Stimulated activated naive CD8-positive, alpha-beta T cell treated with anti-CD3 and anti-CD28 coated beads, Interleukin-15, amount 100 ng/mL, for 72 hours (primary cell): ENCODE data around the gene LSAMP.

Source experiments
- ATAC-seq: fragments of 150-1000 bp; cut with Tn5 transposase; 2 replicates; pipeline ENCODE4 v1.10.0; 2021; ENCODE audit warnings: mild to moderate bottlenecking, moderate library complexity
- DNase-seq, 2 donors: peaks; one replicate each; pipeline ENCODE4 v3.0.0; 2021 to 2022
- H3K27ac Mint-ChIP-seq, 2 donors: one replicate each; pipeline ENCODE4 v1.8.0; 2022; ENCODE audit warnings: mild to moderate bottlenecking in 2 of 2, mixed read lengths in 2 of 2, moderate library complexity in 2 of 2
- H3K27me3 Mint-ChIP-seq: one replicate; pipeline ENCODE4 v1.8.0; 2022; ENCODE audit warnings: mixed read lengths
- H3K4me1 Mint-ChIP-seq: one replicate; pipeline ENCODE4 v1.8.0; 2022; ENCODE audit warnings: mild to moderate bottlenecking, mixed read lengths
- H3K4me3 Mint-ChIP-seq, 2 donors: one replicate each; pipeline ENCODE4 v1.8.0; 2022; ENCODE audit warnings: mild to moderate bottlenecking in 2 of 2, mixed read lengths in 2 of 2, moderate library complexity in 1 of 2
- H3K9me3 Mint-ChIP-seq, 2 donors: one replicate each; pipeline ENCODE4 v1.8.0; 2022; ENCODE audit warnings: mixed read lengths in 2 of 2

Gene LSAMP

DNA sequence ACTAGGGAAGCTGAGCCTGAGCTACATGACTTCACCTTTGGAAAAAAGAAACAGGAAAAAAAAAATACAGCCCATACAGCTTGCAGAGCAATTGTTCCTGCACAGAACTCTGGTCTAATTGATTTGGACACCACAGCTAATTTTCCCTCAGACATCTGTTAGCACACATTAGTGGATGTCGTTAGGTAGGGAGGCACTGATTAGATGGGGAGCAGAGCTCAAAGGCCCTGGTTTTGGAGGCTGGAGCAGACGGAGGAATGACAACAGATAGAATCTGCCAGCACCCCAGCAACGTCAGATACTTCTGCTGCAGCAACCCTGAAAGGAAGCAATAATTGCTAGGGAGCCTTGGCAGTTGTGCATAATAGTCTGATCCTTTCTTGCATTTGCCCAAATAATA lies 398.9 kb downstream of the LSAMP start:
- no peaks in the 10 kb centered on the region for H3K4me1 Mint-ChIP-seq
- no peak overlapping the region for H3K27ac Mint-ChIP-seq
- H3K9me3 Mint-ChIP-seq, result no peaks in the 10 kb centered on the region
- DNase-seq, result no peak
- no peak overlapping the region for H3K4me3 Mint-ChIP-seq
- no peak for ATAC-seq
- no peaks in the 10 kb centered on the region for H3K27me3 Mint-ChIP-seq

DNA sequence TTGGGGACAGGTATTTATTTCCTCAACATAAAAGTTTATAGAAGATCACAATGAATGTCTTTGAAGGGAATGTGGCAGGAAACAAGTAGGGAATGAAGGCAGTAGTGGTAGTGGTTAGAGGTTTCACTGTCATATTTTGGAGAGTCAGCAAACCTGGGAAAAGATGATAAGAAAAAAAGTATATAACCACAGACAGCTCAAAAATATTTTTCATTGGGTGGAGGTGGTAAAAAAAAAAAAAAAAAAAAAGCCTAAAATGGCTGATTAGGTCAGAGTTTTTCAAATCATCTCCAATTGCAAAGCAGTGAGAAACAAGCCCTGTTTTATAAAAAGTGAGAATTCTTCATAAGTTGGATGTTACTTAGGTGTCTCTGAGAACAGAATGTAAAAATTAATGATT lies 400.0 kb downstream of the LSAMP start:
- no peaks in the 10 kb centered on the region for H3K27me3 Mint-ChIP-seq
- ATAC-seq, result no peak
- no peak for DNase-seq
- no peak overlapping the region for H3K4me3 Mint-ChIP-seq
- no peaks in the 10 kb centered on the region for H3K9me3 Mint-ChIP-seq
- H3K27ac Mint-ChIP-seq, result no peak overlapping the region
- H3K4me1 Mint-ChIP-seq, result no peaks in the 10 kb centered on the region

DNA sequence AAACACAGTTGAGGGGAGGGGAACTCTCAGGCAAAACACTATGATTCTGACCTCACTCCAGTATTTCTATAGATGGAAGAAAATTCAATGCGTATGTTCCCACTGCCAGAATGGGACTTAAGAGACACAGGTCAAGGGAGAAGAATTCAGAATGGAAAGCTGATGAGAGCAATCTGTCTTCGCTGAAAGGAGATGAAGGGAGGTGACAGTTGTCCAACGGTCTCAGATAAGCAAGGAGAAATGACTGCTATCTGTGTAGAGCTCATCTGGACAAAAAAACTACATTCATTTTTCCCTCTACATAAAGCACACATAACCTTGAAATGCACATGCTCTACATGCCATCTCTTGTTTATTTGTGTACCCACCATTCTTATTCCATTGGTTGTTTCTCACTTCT lies 405.1 kb downstream of the LSAMP start:
- no peaks in the 10 kb centered on the region for H3K4me1 Mint-ChIP-seq
- H3K4me3 Mint-ChIP-seq, result no peak overlapping the region
- DNase-seq (no peak), ATAC-seq (no peak)
- H3K9me3 Mint-ChIP-seq, result no peaks in the 10 kb centered on the region
- H3K27ac Mint-ChIP-seq, result no peak overlapping the region
- no peaks in the 10 kb centered on the region for H3K27me3 Mint-ChIP-seq

DNA sequence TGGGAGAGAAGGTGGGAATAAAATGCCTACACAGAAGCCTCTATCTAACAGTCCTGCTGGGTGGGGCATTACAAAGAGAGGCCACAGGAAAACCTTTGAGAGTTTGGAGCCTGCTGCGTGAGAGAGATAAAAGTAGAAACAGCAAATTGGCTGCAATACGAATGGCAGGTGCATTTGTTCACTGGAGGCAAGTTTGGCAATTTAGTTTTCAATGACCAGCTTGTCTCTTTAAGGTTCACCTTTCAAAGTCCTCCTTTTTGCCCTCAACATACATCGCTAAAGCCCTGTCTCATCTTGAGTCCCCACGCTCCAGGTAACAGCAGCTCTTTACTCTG lies 405.7 kb downstream of the LSAMP start:
- Mint-ChIP-seq H3K27me3 (no peaks in the 10 kb centered on the region), H3K27ac (no peak overlapping the region), H3K4me1 (no peaks in the 10 kb centered on the region), H3K9me3 (no peaks in the 10 kb centered on the region), H3K4me3 (no peak overlapping the region)
- ATAC-seq, result no peak
- DNase-seq, result no peak

DNA sequence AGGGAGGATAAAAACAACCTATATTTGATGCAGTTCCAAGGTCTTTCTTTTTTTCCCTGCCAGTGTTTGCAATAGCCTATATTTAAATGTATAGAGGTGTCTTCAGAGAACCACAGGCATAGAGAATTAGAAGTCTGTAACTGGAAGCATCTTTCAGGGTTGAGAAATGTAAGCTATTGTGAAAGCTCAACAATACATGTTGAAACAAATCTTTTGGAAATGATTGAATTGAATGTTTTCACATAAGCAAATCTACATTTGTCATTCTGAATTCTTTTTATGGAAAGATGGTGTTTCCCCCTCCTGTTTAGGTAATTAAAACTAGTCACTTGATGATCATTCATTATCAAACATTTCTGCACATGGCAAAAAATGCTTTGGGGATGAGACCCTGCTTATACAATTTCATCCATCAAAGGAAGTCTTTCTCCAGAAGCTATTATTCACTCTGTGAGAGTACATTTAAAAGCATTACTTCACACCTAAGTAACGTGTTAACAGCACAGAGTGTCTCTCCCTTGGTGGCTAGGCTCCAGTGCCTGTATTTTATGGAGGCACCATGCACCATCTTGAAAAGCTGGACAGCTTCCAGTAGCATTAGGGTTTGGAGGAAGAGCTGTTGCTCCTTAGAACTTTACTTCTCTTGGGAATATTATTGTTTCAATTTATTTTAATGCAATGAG lies 406.2 kb downstream of the LSAMP start:
- no peaks in the 10 kb centered on the region for H3K9me3 Mint-ChIP-seq
- DNase-seq (no peak), ATAC-seq (no peak)
- H3K27me3 Mint-ChIP-seq, result no peaks in the 10 kb centered on the region
- H3K4me1 Mint-ChIP-seq, result no peaks in the 10 kb centered on the region
- H3K4me3 Mint-ChIP-seq, result no peak overlapping the region
- no peak overlapping the region for H3K27ac Mint-ChIP-seq

DNA sequence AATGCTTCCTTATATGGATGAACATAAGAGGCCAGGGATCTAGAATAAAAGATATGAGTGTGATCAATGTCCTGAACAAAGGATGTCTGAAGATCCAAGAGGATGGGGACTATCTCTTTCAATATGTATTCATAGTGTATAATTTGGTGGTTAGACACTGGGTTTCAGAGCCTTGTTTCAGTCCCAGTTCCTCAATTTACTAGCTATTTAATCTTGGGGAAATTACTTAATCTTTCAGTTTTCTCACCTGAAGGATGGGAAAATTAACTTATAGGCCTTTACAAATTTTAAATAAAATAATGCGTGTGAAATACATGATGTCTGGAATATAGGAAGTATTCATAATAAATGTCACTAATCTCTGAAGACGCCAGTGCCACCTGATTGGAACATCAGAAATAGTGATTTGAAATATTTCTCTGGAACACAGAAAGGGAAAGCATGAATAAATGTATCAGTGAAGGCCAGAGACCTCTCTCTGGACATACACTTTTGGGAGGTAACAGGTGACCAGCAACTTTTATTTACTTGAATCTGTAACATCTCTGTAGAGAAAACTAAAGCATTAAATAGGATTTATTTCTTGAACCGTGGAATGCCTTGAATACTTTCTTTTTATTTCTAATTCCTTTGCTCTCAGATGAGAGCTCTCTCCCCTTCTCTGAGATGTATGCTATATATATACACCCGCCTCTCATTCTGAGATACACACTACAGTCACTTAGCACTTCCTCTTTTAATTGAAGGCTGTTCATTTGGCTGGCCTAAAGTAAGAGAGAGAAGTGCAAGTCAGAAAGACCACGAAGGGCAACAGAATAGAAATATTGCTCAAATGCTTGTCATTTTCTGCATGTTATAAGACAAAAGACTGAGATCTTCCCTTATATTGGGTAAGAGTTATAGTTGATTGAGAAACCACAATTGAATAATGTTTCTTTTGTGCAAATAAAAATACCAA lies 407.1 kb downstream of the LSAMP start:
- Mint-ChIP-seq H3K9me3 (no peaks in the 10 kb centered on the region), H3K4me1 (no peaks in the 10 kb centered on the region), H3K27me3 (no peaks in the 10 kb centered on the region), H3K27ac (no peak overlapping the region), H3K4me3 (no peak overlapping the region)
- DNase-seq, result no peak
- ATAC-seq, result no peak

DNA sequence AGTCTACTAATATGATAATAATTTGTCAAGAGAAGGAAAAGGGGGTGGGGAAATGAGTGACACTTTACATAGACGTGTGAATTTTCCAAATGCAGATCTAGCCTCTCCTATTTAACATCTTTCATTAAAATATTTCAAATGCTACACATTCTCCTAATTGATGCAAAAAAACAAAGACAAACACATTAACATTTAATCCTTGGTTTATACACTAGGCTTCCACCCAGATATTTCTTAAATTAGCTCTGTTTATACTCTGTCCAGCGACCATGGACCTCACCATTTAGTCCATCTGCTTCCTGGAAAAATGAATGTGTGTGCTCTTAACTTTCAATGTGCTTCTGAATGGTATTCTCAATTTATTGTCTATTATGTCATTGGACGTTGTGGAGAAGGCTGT lies 409.9 kb downstream of the LSAMP start:
- ATAC-seq (no peak), DNase-seq (no peak)
- Mint-ChIP-seq H3K4me3 (no peak overlapping the region), H3K27ac (no peak overlapping the region), H3K4me1 (no peaks in the 10 kb centered on the region), H3K9me3 (no peaks in the 10 kb centered on the region), H3K27me3 (no peaks in the 10 kb centered on the region)

DNA sequence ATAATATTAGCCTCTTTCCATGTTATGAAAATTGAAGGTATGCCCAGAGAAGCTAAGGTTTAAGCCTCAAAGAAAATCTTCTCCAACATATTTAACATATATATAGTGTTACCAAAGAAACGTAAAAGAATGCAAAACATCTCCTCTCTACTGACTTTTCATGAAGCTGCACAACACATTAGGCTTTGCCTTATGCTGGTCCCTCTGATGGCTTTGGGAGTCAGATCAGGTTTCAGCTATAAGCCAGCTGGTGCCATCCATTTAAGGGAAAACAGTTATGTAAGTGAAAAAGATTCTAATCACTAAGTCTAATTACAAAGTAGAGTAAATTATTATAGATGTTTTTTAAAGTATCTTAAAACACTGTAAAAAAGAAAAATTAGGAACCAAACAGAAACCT lies 410.5 kb downstream of the LSAMP start:
- no peak overlapping the region for H3K4me3 Mint-ChIP-seq
- H3K9me3 Mint-ChIP-seq, result no peaks in the 10 kb centered on the region
- no peaks in the 10 kb centered on the region for H3K4me1 Mint-ChIP-seq
- no peak for ATAC-seq
- no peak for DNase-seq
- H3K27me3 Mint-ChIP-seq, result no peaks in the 10 kb centered on the region
- no peak overlapping the region for H3K27ac Mint-ChIP-seq

DNA sequence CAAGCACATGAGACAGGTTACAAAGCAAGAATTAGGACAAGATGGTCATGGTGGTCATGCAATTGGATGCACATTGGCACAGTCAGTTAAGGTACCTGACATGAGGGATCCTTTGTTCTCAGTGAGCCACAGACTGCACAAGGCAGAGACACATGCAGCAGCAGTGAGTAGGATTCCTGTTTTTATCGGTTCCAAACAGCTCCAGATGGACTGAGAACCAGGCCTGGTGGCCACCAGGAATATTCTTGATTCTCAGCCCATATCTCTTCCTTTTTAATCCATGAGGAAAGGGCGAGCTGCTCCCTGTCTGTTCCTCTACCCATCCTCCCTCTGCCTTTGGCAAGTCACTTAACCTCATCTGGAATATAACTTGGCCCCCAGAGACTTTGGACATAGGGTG lies 411.2 kb downstream of the LSAMP start:
- H3K4me3 Mint-ChIP-seq, result no peak overlapping the region
- ATAC-seq, result no peak

DNA sequence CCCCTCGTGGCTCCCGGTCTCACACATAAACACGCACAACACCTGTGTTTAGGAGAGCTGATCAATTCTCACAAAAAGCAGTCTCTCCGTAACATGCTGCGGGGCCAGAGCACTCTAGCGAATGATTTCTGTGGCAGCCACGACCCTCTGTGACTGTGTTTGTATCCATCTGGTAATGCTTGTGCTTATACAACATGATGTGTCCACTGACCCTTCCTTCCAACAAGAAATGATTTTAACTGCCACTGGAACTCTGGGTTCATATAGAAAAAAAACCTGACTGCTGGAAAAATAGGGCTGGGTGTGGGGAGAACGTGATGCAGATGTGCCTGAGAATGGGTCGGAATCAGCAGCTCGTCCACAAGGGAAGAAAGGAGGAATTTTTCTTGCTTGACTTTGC lies 411.8 kb downstream of the LSAMP start:
- Mint-ChIP-seq H3K27me3 (no peaks in the 10 kb centered on the region), H3K4me3 (no peak overlapping the region)

More for the DNA sequence above, 411.2 kb downstream of the LSAMP start:
- Mint-ChIP-seq H3K9me3 (no peaks in the 10 kb centered on the region), H3K27me3 (no peaks in the 10 kb centered on the region), H3K27ac (no peak overlapping the region), H3K4me1 (no peaks in the 10 kb centered on the region)
- no peak for DNase-seq

DNA sequence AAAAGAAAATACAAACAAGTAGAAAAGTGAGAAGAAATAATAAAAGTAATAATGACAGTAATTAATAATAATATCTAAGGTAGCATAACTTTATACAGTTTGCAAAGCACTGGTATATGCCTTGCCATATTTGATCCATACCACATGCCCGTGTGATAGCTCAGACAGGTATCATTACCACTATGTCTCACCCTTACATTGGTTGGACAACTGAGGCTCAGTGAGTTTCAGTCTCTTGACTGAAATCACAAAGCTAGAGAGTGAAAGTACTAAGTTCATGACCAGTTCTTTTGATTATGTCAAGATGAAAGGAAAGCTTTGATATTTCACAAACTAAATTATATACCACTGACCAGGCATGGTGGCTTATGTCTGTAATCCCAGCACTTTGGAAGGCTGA lies 413.1 kb downstream of the LSAMP start:
- Mint-ChIP-seq H3K9me3 (no peaks in the 10 kb centered on the region), H3K4me3 (no peak overlapping the region), H3K27ac (no peak overlapping the region)

More for the DNA sequence above, 411.8 kb downstream of the LSAMP start:
- Mint-ChIP-seq H3K27ac (no peak overlapping the region), H3K4me1 (no peaks in the 10 kb centered on the region), H3K9me3 (no peaks in the 10 kb centered on the region)
- DNase-seq, result no peak
- ATAC-seq, result no peak

DNA sequence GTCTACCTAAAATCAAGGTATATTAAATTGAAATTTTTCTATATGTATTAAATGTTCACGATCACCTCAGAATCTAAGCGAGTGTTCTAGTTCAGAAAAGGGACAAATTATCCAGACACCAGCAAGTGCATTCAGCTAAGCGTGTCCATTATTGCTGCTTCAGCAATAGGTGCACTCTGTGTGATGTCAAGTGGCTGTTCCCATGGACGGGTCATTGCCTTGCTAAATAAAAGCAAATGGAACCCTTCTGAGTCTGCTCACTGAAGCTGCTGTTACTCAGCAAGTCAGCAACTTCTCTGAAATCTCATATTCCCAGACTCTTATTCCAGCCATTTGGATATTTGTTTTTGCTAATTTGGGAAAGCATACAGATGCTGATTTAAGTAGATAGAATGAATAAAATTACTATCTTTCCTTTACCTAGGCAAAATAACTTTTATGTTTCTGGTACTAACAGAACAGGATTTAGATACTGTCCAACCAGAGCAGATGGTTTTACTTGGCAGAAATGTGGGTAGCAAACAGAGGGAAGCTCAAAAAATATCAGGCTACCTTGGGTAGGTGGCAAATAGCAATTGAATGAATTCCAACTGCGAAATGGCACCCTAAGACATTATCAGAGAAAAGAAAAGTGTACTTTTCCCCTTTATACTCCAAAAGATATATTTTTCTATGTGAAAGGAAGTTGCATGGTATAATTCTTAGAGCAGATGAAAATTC lies 415.0 kb downstream of the LSAMP start:
- no peak for DNase-seq
- Mint-ChIP-seq H3K4me3 (no peak overlapping the region), H3K27me3 (no peaks in the 10 kb centered on the region), H3K4me1 (no peaks in the 10 kb centered on the region), H3K27ac (no peak overlapping the region), H3K9me3 (no peaks in the 10 kb centered on the region)
- no peak for ATAC-seq

More for the DNA sequence above, 413.1 kb downstream of the LSAMP start:
- ATAC-seq, result no peak
- no peak for DNase-seq
- H3K27me3 Mint-ChIP-seq, result no peaks in the 10 kb centered on the region
- no peaks in the 10 kb centered on the region for H3K4me1 Mint-ChIP-seq

DNA sequence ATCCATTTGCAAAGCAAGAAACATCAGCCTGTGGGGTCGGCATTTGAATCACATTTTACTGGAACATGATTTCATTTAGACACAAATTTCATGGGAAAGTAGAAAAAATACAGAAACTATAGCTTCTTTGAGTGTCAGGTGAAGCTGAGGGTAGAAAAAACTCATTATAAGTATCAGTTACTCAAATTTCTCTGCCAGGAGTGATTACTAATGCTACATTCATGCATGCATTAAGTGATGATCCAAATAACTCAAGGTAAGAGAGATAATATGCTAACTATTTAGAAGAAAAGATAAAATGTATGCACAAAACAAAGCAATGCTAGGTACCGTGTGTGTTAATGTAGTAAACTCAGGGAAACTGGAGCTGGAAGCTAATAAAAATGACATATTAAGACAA lies 416.0 kb downstream of the LSAMP start:
- ATAC-seq, result no peak
- no peaks in the 10 kb centered on the region for H3K27me3 Mint-ChIP-seq
- H3K27ac Mint-ChIP-seq, result no peak overlapping the region
- H3K9me3 Mint-ChIP-seq, result no peaks in the 10 kb centered on the region
- no peaks in the 10 kb centered on the region for H3K4me1 Mint-ChIP-seq
- no peak overlapping the region for H3K4me3 Mint-ChIP-seq
- no peak for DNase-seq

DNA sequence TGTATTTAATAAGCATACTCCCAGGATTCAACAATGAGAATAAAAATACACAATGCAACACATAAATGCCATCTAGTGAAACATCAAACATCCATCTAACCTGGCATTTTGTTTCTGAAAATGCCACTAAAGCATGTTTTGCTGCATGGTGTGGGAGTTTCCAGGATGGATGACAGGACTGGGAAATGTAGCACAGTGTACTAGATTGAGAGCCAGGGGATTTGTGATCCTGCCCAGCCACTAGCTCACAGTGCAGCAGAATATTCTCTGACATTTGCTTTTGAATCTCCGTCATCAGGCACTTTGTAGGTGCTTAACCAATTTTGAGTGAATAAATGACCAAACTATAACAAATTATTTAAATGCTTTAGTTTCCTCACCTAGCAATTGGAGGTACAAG lies 417.1 kb downstream of the LSAMP start:
- no peak overlapping the region for H3K27ac Mint-ChIP-seq
- no peaks in the 10 kb centered on the region for H3K9me3 Mint-ChIP-seq
- no peak for ATAC-seq
- H3K4me1 Mint-ChIP-seq, result no peaks in the 10 kb centered on the region
- no peak for DNase-seq
- H3K27me3 Mint-ChIP-seq, result no peaks in the 10 kb centered on the region
- no peak overlapping the region for H3K4me3 Mint-ChIP-seq

DNA sequence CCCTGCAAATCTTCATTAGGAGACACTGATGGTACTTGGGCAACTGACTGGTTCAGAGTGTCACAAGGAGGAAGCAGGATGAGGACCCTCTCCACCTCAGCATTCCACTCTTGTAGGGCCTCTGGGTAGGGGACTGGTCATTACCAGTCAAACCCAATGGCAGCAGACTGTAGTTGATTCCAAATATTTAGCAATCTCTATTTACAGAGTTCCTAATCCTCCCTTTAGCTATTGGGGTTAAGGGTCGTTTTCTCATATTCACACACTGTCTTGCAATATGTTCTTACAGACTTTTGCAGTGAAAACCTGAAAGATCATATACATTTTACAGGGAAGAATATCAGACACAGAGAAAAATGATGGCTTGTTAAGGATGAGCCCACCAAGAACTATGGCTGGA lies 424.3 kb downstream of the LSAMP start:
- Mint-ChIP-seq H3K27ac (no peak overlapping the region), H3K9me3 (no peaks in the 10 kb centered on the region), H3K27me3 (no peaks in the 10 kb centered on the region), H3K4me1 (no peaks in the 10 kb centered on the region), H3K4me3 (no peak overlapping the region)
- DNase-seq (no peak), ATAC-seq (no peak)

DNA sequence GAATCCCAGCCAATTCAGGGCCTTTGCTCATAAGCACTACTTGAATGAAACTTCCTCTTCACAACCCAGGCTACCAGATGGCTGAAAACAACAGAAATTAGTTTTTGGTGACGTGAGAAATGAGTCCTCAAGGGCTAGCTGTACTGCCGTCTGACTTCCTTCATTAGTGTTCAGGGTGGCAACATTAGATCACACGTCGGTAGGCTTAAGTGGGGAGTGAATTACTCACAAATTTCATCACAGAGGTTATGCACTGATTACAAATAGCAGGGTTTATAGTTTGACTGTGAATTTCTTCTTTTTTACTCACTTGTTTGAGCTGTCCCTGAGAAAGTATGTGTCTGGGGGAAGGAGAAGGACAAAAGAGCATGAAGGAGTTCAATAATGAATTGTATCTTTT lies 424.8 kb downstream of the LSAMP start:
- Mint-ChIP-seq H3K4me3 (no peak overlapping the region), H3K27me3 (no peaks in the 10 kb centered on the region), H3K9me3 (no peaks in the 10 kb centered on the region), H3K27ac (no peak overlapping the region), H3K4me1 (no peaks in the 10 kb centered on the region)
- no peak for ATAC-seq
- DNase-seq, result no peak
